ENCODE data around the gene TLDC2.

Gene TLDC2

GRCh38 chr20:36916199-36916598 lies 40.3 kb downstream of the TLDC2 start:
- Histone ChIP-seq H2AFZ (ENCODE audit: low read depth, low read length) (no peak overlapping the region), H3K4me3 (ENCODE audit: insufficient read depth in 1 of 2, low read depth in 1 of 2, low read length in 2 of 2) (no peak overlapping the region)

GRCh38 chr20:36917240-36917639 lies 41.3 kb downstream of the TLDC2 start:
- no peak overlapping the region for H3K4me2 ChIP-seq (ENCODE audit: low read length, poor library complexity, severe bottlenecking)
- H2BK5ac ChIP-seq (ENCODE audit: low read depth, low read length, poor library complexity, severe bottlenecking) = no peak overlapping the region
- H4K8ac ChIP-seq (ENCODE audit: low read length) = no peak overlapping the region
- H2BK15ac ChIP-seq (ENCODE audit: low read depth, poor library complexity, severe bottlenecking) = no peak overlapping the region
- H3K9me3 ChIP-seq (ENCODE audit: control insufficient read depth, low read length) = no peaks in the 10 kb centered on the region
- H3K4ac ChIP-seq (ENCODE audit: low read depth in 1 of 2, low read length in 2 of 2) = no peak overlapping the region
- no peaks in the 10 kb centered on the region for H3K4me1 ChIP-seq (ENCODE audit: control insufficient read depth, insufficient read depth, low read depth, low read length)
- H2AK5ac ChIP-seq (ENCODE audit: low read length, severe bottlenecking) = no peak overlapping the region
- H3K23ac ChIP-seq (ENCODE audit: low read length in 2 of 2) = no peak overlapping the region
- no peak for DNase-seq
- no peak overlapping the region for H2AFZ ChIP-seq (ENCODE audit: low read depth, low read length)
- no peak overlapping the region for H3K18ac ChIP-seq (ENCODE audit: low read depth in 1 of 2, low read length in 2 of 2)
- no peak overlapping the region for H3K14ac ChIP-seq (ENCODE audit: low read length in 2 of 2)
- 96% methylated on average over 6 of the region's 6 CpGs for WGBS
- no peak overlapping the region for H3K27ac ChIP-seq (ENCODE audit: low read length, poor library complexity, severe bottlenecking)
- no peaks in the 10 kb centered on the region for H3K79me1 ChIP-seq (replicated peaks; ENCODE audit: low read length, poor library complexity, severe bottlenecking)
- H3K36me3 ChIP-seq (ENCODE audit: control insufficient read depth in 1 of 2, insufficient read depth in 2 of 2, low read depth in 1 of 2, low read length in 2 of 2) = peaks cover 4 to 41% of the 10 kb centered on the region in 2 experiments
- H2BK12ac ChIP-seq (ENCODE audit: low read length in 2 of 2) = no peak overlapping the region
- H3K9ac ChIP-seq (ENCODE audit: low read length) = no peak overlapping the region
- no peak overlapping the region for H4K91ac ChIP-seq (ENCODE audit: low read length)
- H3K27me3 ChIP-seq (ENCODE audit: control insufficient read depth in 1 of 2, insufficient read depth in 1 of 2, low read length in 2 of 2) = no peaks in the 10 kb centered on the region
- H2BK120ac ChIP-seq (ENCODE audit: low read depth, low read length) = no peak overlapping the region
- no peak overlapping the region for H3K4me3 ChIP-seq (ENCODE audit: insufficient read depth in 1 of 2, low read depth in 1 of 2, low read length in 2 of 2)

More at GRCh38 chr20:36916199-36916598, 40.3 kb downstream of the TLDC2 start:
- DNase-seq = no peak
- Histone ChIP-seq H4K8ac (ENCODE audit: low read length) (no peak overlapping the region), H3K36me3 (ENCODE audit: control insufficient read depth in 1 of 2, insufficient read depth in 2 of 2, low read depth in 1 of 2, low read length in 2 of 2) (peaks cover 4 to 51% of the 10 kb centered on the region in 2 experiments), H3K9me3 (ENCODE audit: control insufficient read depth, low read length) (no peaks in the 10 kb centered on the region), H3K23ac (ENCODE audit: low read length in 2 of 2) (no peak overlapping the region), H3K18ac (ENCODE audit: low read depth in 1 of 2, low read length in 2 of 2) (no peak overlapping the region), H3K9ac (ENCODE audit: low read length) (no peak overlapping the region), H3K4me2 (ENCODE audit: low read length, poor library complexity, severe bottlenecking) (no peak overlapping the region), H2BK15ac (ENCODE audit: low read depth, poor library complexity, severe bottlenecking) (no peak overlapping the region), H2BK5ac (ENCODE audit: low read depth, low read length, poor library complexity, severe bottlenecking) (no peak overlapping the region), H4K91ac (ENCODE audit: low read length) (no peak overlapping the region), H3K27me3 (ENCODE audit: control insufficient read depth in 1 of 2, insufficient read depth in 1 of 2, low read length in 2 of 2) (no peaks in the 10 kb centered on the region), H3K79me1 (replicated peaks; ENCODE audit: low read length, poor library complexity, severe bottlenecking) (no peaks in the 10 kb centered on the region), H3K4me1 (ENCODE audit: control insufficient read depth, insufficient read depth, low read depth, low read length) (no peaks in the 10 kb centered on the region), H3K14ac (ENCODE audit: low read length in 2 of 2) (no peak overlapping the region), H2AK5ac (ENCODE audit: low read length, severe bottlenecking) (no peak overlapping the region), H2BK120ac (ENCODE audit: low read depth, low read length) (no peak overlapping the region), H3K27ac (ENCODE audit: low read length, poor library complexity, severe bottlenecking) (no peak overlapping the region), H3K4ac (ENCODE audit: low read depth in 1 of 2, low read length in 2 of 2) (no peak overlapping the region), H2BK12ac (ENCODE audit: low read length in 2 of 2) (no peak overlapping the region)
- WGBS = 89% methylated on average over 2 of the region's 2 CpGs

GRCh38 chr20:36917943-36918342 lies 42.0 kb downstream of the TLDC2 start:
- Histone ChIP-seq H3K14ac (ENCODE audit: low read length in 2 of 2) (no peak overlapping the region), H3K9me3 (ENCODE audit: control insufficient read depth, low read length) (no peaks in the 10 kb centered on the region), H3K27me3 (ENCODE audit: control insufficient read depth in 1 of 2, insufficient read depth in 1 of 2, low read length in 2 of 2) (no peaks in the 10 kb centered on the region), H2BK5ac (ENCODE audit: low read depth, low read length, poor library complexity, severe bottlenecking) (no peak overlapping the region), H3K27ac (ENCODE audit: low read length, poor library complexity, severe bottlenecking) (no peak overlapping the region), H3K4me1 (ENCODE audit: control insufficient read depth, insufficient read depth, low read depth, low read length) (no peaks in the 10 kb centered on the region), H3K18ac (ENCODE audit: low read depth in 1 of 2, low read length in 2 of 2) (no peak overlapping the region), H3K9ac (ENCODE audit: low read length) (no peak overlapping the region), H4K91ac (ENCODE audit: low read length) (no peak overlapping the region), H4K8ac (ENCODE audit: low read length) (no peak overlapping the region), H2AK5ac (ENCODE audit: low read length, severe bottlenecking) (no peak overlapping the region), H3K79me1 (replicated peaks; ENCODE audit: low read length, poor library complexity, severe bottlenecking) (no peaks in the 10 kb centered on the region), H2BK12ac (ENCODE audit: low read length in 2 of 2) (no peak overlapping the region), H2BK15ac (ENCODE audit: low read depth, poor library complexity, severe bottlenecking) (no peak overlapping the region), H3K23ac (ENCODE audit: low read length in 2 of 2) (no peak overlapping the region), H3K36me3 (ENCODE audit: control insufficient read depth in 1 of 2, insufficient read depth in 2 of 2, low read depth in 1 of 2, low read length in 2 of 2) (peaks cover 4 to 38% of the 10 kb centered on the region in 2 experiments), H3K4me2 (ENCODE audit: low read length, poor library complexity, severe bottlenecking) (no peak overlapping the region), H2AFZ (ENCODE audit: low read depth, low read length) (no peak overlapping the region), H2BK120ac (ENCODE audit: low read depth, low read length) (no peak overlapping the region), H3K4me3 (ENCODE audit: insufficient read depth in 1 of 2, low read depth in 1 of 2, low read length in 2 of 2) (no peak overlapping the region), H3K4ac (ENCODE audit: low read depth in 1 of 2, low read length in 2 of 2) (no peak overlapping the region)
- DNase-seq = no peak

- Histone ChIP-seq H4K91ac (ENCODE audit: low read length) (no peak overlapping the region), H3K27me3 (ENCODE audit: control insufficient read depth in 1 of 2, insufficient read depth in 1 of 2, low read length in 2 of 2) (no peaks in the 10 kb centered on the region), H3K9me3 (ENCODE audit: control insufficient read depth, low read length) (no peaks in the 10 kb centered on the region), H2BK15ac (ENCODE audit: low read depth, poor library complexity, severe bottlenecking) (no peak overlapping the region), H3K4me1 (ENCODE audit: control insufficient read depth, insufficient read depth, low read depth, low read length) (peaks cover 2% of the 10 kb centered on the region), H2BK120ac (ENCODE audit: low read depth, low read length) (no peak overlapping the region), H3K4me3 (ENCODE audit: insufficient read depth in 1 of 2, low read depth in 1 of 2, low read length in 2 of 2) (no peak overlapping the region), H2AK5ac (ENCODE audit: low read length, severe bottlenecking) (no peak overlapping the region), H2AFZ (ENCODE audit: low read depth, low read length) (no peak overlapping the region), H3K9ac (ENCODE audit: low read length) (no peak overlapping the region), H3K4ac (ENCODE audit: low read depth in 1 of 2, low read length in 2 of 2) (no peak overlapping the region), H3K4me2 (ENCODE audit: low read length, poor library complexity, severe bottlenecking) (no peak overlapping the region), H3K79me1 (replicated peaks; ENCODE audit: low read length, poor library complexity, severe bottlenecking) (no peaks in the 10 kb centered on the region), H3K27ac (ENCODE audit: low read length, poor library complexity, severe bottlenecking) (no peak overlapping the region), H3K14ac (ENCODE audit: low read length in 2 of 2) (no peak overlapping the region), H4K8ac (ENCODE audit: low read length) (no peak overlapping the region), H3K23ac (ENCODE audit: low read length in 2 of 2) (no peak overlapping the region), H3K18ac (ENCODE audit: low read depth in 1 of 2, low read length in 2 of 2) (no peak overlapping the region), H2BK5ac (ENCODE audit: low read depth, low read length, poor library complexity, severe bottlenecking) (no peak overlapping the region), H3K36me3 (ENCODE audit: control insufficient read depth in 1 of 2, insufficient read depth in 2 of 2, low read depth in 1 of 2, low read length in 2 of 2) (peaks cover 0 to 28% of the 10 kb centered on the region in 2 experiments), H2BK12ac (ENCODE audit: low read length in 2 of 2) (no peak overlapping the region)
- peak; percentile 71 for DNase-seq
- 0% methylated on average over 1 of the region's 2 CpGs for WGBS
Observed at GRCh38 chr20:36919715-36920333, 43.9 kb downstream of the TLDC2 start.
